Smooth muscle cell (in vitro differentiated cells): ENCODE data around the gene SMG1. TPM values are rescaled to one million over a fixed set of nuclear protein-coding genes. Genes with fewer than 3 reads are reported as not detected.
"Not testable (repeated sequence)": the region's sequence is repeated elsewhere in the genome, so short reads cannot be mapped to it uniquely, and the experiment has no call there.

Source experiments
- DNase-seq: peaks from one replicate; lab custom pipeline; 2025; ENCODE audit not compliant: unreplicated experiment; lab: John Stamatoyannopoulos, UW
- H2AFZ ChIP-seq: fragments of 200-600 bp; sonication (generic); 2 replicates; pipeline ENCODE4 v1.6.0; 2016; ENCODE audit warnings: antibody characterized with exemption, low read depth, mild to moderate bottlenecking
- H3F3A ChIP-seq: fragments of 200-600 bp; sonication (generic); 2 replicates; pipeline ENCODE4 v1.6.0; 2017; ENCODE audit warnings: antibody characterized with exemption, low read depth
- H3K27ac ChIP-seq: fragments of 200-600 bp; sonication (generic); 2 replicates; pipeline ENCODE4 v1.5.1; 2016; ENCODE audit warnings: low read depth, mild to moderate bottlenecking
- H3K27me3 ChIP-seq: fragments of 200-600 bp; sonication (generic); 2 replicates; pipeline ENCODE4 v1.6.1; 2016; ENCODE audit warnings: low read depth, mild to moderate bottlenecking
- H3K36me3 ChIP-seq: fragments of 200-600 bp; sonication (generic); 2 replicates; pipeline ENCODE4 v1.5.1; 2016; ENCODE audit warnings: low read depth
- H3K4me1 ChIP-seq: fragments of 200-600 bp; sonication (generic); 2 replicates; pipeline ENCODE4 v1.5.1; 2016; ENCODE audit warnings: low read depth
- H3K4me2 ChIP-seq: fragments of 200-600 bp; sonication (generic); 2 replicates; pipeline ENCODE4 v1.6.0; 2016; ENCODE audit warnings: mild to moderate bottlenecking
- H3K4me3 ChIP-seq: fragments of 200-600 bp; sonication (generic); 2 replicates; pipeline ENCODE4 v1.5.1; 2016; ENCODE audit warnings: mild to moderate bottlenecking
- H3K79me2 ChIP-seq: fragments of 200-600 bp; sonication (generic); 2 replicates; pipeline ENCODE4 v1.6.0; 2016; ENCODE audit warnings: low read depth, mild to moderate bottlenecking
- H3K9ac ChIP-seq: fragments of 200-600 bp; sonication (generic); 2 replicates; pipeline ENCODE4 v1.6.0; 2016; ENCODE audit warnings: low read depth
- H3K9me3 ChIP-seq: fragments of 200-600 bp; sonication (generic); replicated peaks from 2 replicates; pipeline ENCODE4 v1.5.1; 2016; ENCODE audit warnings: low read depth
- H4K20me1 ChIP-seq: fragments of 200-600 bp; sonication (generic); 2 replicates; pipeline ENCODE4 v1.6.0; 2016; ENCODE audit warnings: low read depth
- CTCF ChIP-seq: fragments of 200-600 bp; sonication (generic); IDR thresholded peaks from 2 replicates; pipeline ENCODE4 v1.5.1; 2017; ENCODE audit warnings: borderline replicate concordance, mild to moderate bottlenecking, antibody characterized with exemption; ENCODE audit not compliant: insufficient read depth, poor library complexity, severe bottlenecking
- WGBS: methylation state at CpG from one replicate; pipeline ENCODE4 v1.1.7; 2016; ENCODE audit warnings: low lambda C conversion rate; 5-methylcytosine and 5-hydroxymethylcytosine counted together
- polyA plus RNA-seq: library from polyadenylated mRNA; unstranded; fragments of >200 nt; fragmentation: Nextera tagmentation; extraction: Ambion mirVana; gene quantifications from 2 replicates; pipeline ENCODE4 v1.2.1, GENCODE V29; 2016
- total RNA-seq: library from RNA; depleted of rRNA; stranded (reverse); fragments of >200 nt; gene quantifications from 2 replicates; pipeline ENCODE4 v1.2.3, GENCODE V29; 2014

The SMG1 gene
- total and polyA plus RNA-seq, 2 experiments from 2014 or later = 4.9 to 45.4 TPM

DNA sequence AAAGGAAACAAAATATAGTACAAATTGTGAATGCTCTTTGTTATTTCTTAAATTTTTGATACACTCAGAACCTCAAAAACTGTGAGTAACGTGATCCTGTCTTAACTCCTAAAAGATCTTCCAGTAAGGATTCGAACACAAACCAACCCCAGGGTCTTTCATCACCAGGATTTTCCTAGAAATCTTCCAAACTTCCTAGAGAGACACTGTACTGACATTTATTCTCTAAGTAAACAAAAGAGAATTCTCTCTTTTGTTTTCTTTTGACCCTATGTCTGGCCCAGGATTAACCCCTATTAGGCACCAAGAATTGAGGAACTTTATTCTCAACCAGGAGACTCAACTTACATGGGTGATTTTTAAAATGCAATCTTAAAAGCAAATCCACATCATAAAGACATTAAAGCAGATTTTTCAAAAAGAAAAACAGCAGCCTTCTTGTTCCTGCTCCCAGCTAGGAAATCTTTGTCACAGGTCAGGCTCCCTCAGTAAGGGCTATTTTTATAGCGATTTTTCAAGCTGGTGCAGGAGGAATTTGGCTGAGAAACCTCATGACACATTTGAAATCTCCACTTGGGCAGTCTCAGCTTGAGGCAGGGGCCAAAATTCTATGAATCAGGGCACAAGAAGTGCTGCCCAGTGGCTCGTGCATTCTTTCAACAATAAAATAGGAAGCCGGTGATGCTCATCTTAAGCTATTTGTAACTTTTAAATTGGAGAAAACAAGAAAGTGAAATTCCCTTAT, 6.2 kb upstream of the SMG1 start:
- no peaks in the 10 kb centered on the region for H4K20me1 ChIP-seq
- peaks cover 10% of the 10 kb centered on the region for H3K4me1 ChIP-seq
- no peaks in the 10 kb centered on the region for H3K27me3 ChIP-seq
- H3K27ac ChIP-seq = no peak overlapping the region
- no peak overlapping the region for H3K4me2 ChIP-seq
- H3F3A ChIP-seq = no peaks in the 10 kb centered on the region
- H2AFZ ChIP-seq = no peak overlapping the region
- TF ChIP-seq CTCF = no peak
- no peak for DNase-seq
- no peak overlapping the region for H3K9ac ChIP-seq
- no peaks in the 10 kb centered on the region for H3K79me2 ChIP-seq
- 84% methylated on average over 5 of the region's 5 CpGs for WGBS
- no peaks in the 10 kb centered on the region for H3K36me3 ChIP-seq
- no peaks in the 10 kb centered on the region for H3K9me3 ChIP-seq
- H3K4me3 ChIP-seq = no peak overlapping the region

GRCh38 chr16:18931756-18932155, 5.5 kb upstream of the SMG1 start:
- Histone ChIP-seq H3K9me3 (no peaks in the 10 kb centered on the region), H3K4me2 (no peak overlapping the region), H3K36me3 (no peaks in the 10 kb centered on the region), H4K20me1 (no peaks in the 10 kb centered on the region), H3K27ac (no peak overlapping the region), H3K27me3 (no peaks in the 10 kb centered on the region), H3K9ac (no peak overlapping the region), H3K79me2 (no peaks in the 10 kb centered on the region), H3K4me1 (peaks cover 13% of the 10 kb centered on the region), H2AFZ (no peak overlapping the region), H3F3A (no peaks in the 10 kb centered on the region), H3K4me3 (no peak overlapping the region)
- WGBS = 93% methylated on average over 5 of the region's 5 CpGs
- TF ChIP-seq CTCF = no peak
- DNase-seq = no peak

- WGBS = 78% methylated on average over 4 of the region's 4 CpGs
Observed at GRCh38 chr16:18930095-18930494, 3.9 kb upstream of the SMG1 start.

GRCh38 chr16:18928073-18928472, 1.9 kb upstream of the SMG1 start:
- not testable (repeated sequence) for H2AFZ ChIP-seq, H3K9me3 ChIP-seq, H3K9ac ChIP-seq, DNase-seq, H3K36me3 ChIP-seq, H3K27me3 ChIP-seq, H3F3A ChIP-seq, H3K27ac ChIP-seq, H3K4me3 ChIP-seq, H3K4me2 ChIP-seq
- H3K79me2 ChIP-seq = peaks cover 30% of the 10 kb centered on the region
- 91% methylated on average over 7 of the region's 7 CpGs for WGBS
- peaks cover 26% of the 10 kb centered on the region for H4K20me1 ChIP-seq
- H3K4me1 ChIP-seq = peaks cover 24% of the 10 kb centered on the region

More at GRCh38 chr16:18930095-18930494, 3.9 kb upstream of the SMG1 start:
- H3K27ac ChIP-seq, H4K20me1 ChIP-seq, H3K9ac ChIP-seq, H3F3A ChIP-seq, H3K9me3 ChIP-seq, H3K79me2 ChIP-seq, H3K4me3 ChIP-seq, DNase-seq, H3K4me2 ChIP-seq, H3K36me3 ChIP-seq, H3K27me3 ChIP-seq, H2AFZ ChIP-seq: not testable (repeated sequence)
- H3K4me1 ChIP-seq = peaks cover 14% of the 10 kb centered on the region

DNA sequence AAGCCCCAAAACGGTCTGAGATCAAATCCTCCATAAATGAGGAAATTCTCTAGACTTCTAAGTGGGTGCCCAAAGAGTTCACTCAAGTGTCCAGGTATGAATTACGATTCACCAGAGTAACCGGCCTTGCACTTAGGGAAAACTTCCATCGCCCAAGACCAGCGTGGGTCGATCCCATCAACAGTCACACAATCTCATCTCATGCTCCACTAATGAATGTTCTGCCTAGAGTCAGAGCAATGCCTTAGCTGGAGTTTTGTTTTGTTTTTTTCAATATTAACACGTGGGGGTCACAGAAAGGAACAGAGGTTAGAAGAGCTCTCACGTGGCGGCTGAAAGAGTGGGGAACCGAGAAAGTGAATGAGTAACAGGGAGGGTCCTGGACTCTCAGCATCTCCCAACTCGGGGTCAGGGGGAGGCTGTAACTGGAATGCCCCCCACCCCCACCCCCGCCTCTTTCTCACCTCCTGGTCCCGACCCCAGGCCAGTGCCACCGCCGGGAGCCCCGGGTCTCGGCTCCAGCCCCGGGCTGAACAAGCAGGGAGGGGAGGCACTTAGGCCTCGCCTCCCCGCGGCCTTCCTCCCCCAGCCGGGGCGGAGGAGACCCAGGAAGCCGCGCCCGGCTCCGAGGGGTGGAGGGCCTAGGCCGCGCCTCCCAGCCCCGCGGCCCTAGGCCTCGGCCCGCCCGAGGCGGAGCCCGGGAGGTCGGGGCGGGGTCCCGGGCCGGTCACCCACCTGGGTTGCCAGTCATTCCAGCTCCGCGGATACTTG, 808 bp downstream of the SMG1 start:
- WGBS = under 1% methylated on average over 15 of the region's 42 CpGs
- peak; percentile 22 for DNase-seq
- peak overlapping the region; percentile 98 for H3K4me3 ChIP-seq

DNA sequence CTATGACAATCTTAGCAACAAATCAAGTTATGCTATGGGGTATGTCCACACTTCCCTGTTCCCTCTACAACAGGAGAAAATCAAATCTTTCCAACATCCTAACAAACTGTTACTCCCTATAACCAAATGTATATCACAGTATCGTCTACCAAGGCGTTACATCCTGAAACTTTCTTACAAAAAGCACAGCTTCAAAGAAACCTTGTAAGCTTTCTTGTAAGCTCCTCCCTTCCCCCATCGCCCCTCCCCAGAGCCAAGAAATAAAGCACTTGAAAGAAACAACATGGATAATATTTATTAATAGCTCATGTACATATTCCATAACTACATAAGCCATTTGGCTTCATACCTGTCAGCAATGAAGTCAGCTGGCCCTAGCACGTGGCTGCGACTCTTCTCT, 2.3 kb downstream of the SMG1 start:
- Histone ChIP-seq H3K4me2 (peak overlapping the region; percentile 96), H3K79me2 (peaks cover 69% of the 10 kb centered on the region), H4K20me1 (peaks cover 66% of the 10 kb centered on the region), H3K4me1 (peaks cover 15% of the 10 kb centered on the region), H3K4me3 (peak overlapping the region; percentile 98)
- not testable (repeated sequence) for H3K9ac ChIP-seq, H3K27ac ChIP-seq, H3K27me3 ChIP-seq, DNase-seq, H3K36me3 ChIP-seq, H3F3A ChIP-seq, H3K9me3 ChIP-seq, H2AFZ ChIP-seq
- 44% methylated on average over 5 of the region's 5 CpGs for WGBS

More for the DNA sequence above, 808 bp downstream of the SMG1 start:
- not testable (repeated sequence) for H3K27me3 ChIP-seq, H3F3A ChIP-seq, H3K9me3 ChIP-seq, H3K36me3 ChIP-seq
- Histone ChIP-seq H2AFZ (peak overlapping the region; percentile 87), H3K79me2 (peaks cover 54% of the 10 kb centered on the region), H3K27ac (peak overlapping the region; percentile 94), H3K4me1 (peaks cover 15% of the 10 kb centered on the region), H4K20me1 (peaks cover 51% of the 10 kb centered on the region), H3K9ac (peak overlapping the region; percentile 96), H3K4me2 (peak overlapping the region; percentile 96)
